ENCODE results near the gene PSG7.
"Not testable (repeated sequence)": the region's sequence is repeated elsewhere in the genome, so short reads cannot be mapped to it uniquely, and the experiment has no call there.

PSG7 gene

GRCh38 chr19:42913516-42913915, 23.5 kb downstream of the PSG7 start:
- DNase-seq, result not testable (repeated sequence)

GRCh38 chr19:42912941-42913340, 24.1 kb downstream of the PSG7 start:
- not testable (repeated sequence) for DNase-seq

DNA sequence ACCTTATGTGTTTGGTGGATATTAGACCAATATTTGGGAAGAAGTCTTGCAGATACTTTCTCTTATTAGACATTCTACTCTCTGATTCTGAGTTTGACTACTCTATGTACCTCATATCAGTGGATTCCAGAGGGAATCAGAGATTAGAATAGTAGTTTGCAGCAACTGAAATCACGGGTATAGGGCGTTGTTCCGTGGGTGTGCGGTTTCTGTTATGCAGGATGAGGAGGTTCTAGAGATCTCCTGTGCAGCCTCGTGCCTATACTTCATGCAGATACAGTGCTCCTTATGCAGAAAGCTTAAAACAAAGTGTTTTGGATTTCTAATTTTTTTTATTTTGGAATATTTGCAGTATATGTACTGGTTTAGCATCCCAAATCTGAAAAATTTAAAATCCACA, 25.3 kb downstream of the PSG7 start:
- not testable (repeated sequence) for DNase-seq

DNA sequence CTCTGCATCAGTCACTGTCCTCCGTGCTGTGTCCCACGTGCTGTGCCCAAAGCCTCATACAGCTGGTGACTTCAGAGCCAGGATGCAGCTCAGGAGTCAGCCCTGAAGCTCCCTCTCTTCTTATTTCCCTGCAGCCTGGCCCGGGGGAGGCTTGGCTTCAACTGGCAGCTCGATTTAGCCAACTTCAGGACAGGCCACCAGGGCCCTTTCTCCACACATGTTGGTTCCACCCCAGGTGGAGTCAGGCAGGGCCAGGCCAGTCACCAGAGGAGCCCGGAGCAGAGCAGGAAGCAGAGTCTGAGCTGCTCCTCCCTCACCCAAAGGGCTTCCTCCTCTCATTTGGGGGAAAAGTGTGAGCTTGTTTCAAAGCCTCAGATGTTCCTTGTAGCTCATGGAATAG, 30.8 kb downstream of the PSG7 start:
- not testable (repeated sequence) for DNase-seq

GRCh38 chr19:42900561-42900960, 36.4 kb downstream of the PSG7 start:
- not testable (repeated sequence) for DNase-seq

DNA sequence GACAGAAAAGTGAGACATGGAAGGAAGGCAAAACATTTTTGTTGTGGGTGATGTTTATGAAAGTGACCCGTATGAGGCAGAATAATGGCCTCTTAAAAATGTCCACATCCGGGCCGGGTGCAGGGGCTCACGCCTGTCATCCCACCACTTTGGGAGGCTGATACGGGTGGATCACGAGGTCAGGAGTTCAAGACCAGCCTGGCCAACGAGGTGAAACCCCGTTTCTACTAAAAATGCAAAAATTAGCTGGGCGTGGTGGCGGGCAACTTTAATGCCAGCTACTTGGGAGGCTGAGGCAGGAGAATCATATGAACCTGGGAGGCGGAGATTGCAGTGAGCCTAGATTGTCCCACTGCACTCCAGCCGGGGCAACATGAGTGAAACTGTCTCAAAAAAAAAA, 37.3 kb downstream of the PSG7 start:
- not testable (repeated sequence) for DNase-seq

GRCh38 chr19:42899110-42899509, 37.9 kb downstream of the PSG7 start:
- DNase-seq, result not testable (repeated sequence)

DNA sequence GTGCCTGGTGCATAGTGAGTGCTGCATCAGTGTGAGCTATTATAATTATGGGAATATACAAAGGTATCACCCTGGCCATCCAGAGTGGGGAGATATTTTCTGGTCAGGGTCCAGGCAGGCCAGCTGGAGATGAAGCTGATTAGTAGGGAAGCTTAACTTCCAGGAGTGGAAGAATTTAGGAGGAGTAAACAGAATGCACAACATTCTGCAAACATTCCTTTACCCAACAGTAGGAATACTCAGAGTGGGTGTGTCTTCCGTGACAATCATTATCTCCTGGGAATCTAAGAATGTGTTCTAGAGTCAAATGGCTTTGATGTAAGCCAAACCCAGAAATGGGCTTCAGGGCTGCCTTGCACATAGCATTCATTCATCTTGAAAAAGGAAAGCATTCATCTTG, 38.4 kb downstream of the PSG7 start:
- DNase-seq, result not testable (repeated sequence)

- not testable (repeated sequence) for DNase-seq
Observed at GRCh38 chr19:42897729-42898128, 39.3 kb downstream of the PSG7 start.

GRCh38 chr19:42890446-42890845, 46.6 kb downstream of the PSG7 start:
- not testable (repeated sequence) for DNase-seq

DNA sequence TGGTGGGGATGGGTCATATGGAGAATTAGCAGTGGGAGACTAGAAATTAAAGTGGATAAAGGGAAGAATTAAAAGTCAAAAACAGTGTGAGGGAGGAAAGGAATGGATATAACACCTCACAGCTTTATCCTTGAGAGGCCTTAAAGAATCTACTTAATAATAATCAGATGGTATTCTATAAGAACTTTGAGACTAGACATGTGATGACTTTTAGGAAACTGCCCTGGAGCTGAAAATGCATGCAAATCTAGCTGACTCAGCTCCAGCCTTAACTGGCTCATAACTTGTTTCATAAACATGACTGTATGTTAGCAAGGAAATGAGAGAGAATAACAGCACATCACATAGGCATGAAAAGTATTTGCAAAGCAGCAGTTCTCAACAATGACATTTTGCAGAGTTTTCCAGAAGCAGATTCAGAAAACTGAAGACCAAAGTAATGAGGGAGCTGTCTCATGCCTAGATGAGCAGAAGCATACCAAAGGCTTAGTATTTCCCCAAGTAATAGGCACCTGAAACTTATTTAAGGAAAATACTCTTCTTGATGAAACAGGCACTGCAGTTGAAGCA, 49.0 kb downstream of the PSG7 start:
- DNase-seq, result not testable (repeated sequence)

GRCh38 chr19:42882730-42883129, 54.3 kb downstream of the PSG7 start:
- DNase-seq, result not testable (repeated sequence)

DNA sequence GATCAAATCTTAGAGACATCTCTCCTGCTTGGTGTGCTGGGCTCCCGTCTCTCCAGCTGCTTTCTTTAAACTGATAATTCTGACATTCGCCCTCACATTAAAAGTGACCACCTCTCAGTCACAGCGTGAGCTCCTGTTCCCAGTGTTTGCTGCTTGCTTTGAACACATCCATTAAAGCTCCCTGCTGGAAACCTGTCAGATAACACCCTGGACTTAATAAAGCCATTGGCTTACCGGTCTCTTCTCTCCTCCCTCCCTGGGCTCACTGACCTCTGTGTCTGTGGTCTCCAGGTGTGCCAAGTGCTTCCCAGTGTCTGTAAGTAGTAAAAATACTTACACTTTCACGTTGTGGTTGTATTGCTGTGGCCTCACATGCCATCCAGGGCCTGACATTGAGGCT, 55.0 kb downstream of the PSG7 start:
- DNase-seq, result not testable (repeated sequence)

- not testable (repeated sequence) for DNase-seq
Observed at GRCh38 chr19:42881279-42881678, 55.7 kb downstream of the PSG7 start.

DNA sequence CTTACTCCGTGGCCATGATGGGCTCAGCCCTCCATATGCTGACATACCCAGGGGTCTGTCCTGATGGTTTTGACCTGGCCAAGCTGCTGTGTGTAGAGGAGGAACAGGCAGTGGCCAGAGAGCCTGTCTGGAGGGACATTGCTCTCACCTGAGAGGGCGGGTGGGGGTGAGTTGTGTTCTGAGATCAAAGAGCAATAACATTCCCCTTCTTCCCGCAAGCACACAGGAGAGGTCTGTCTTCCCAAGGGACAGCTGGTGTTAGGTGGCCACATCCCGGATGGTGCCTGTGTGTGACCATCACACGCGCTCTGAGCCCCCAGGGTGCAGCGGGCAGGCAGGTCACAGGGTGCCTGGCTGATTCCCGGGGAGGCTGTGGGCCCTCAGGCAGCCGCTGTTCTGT, 56.4 kb downstream of the PSG7 start:
- not testable (repeated sequence) for DNase-seq

- DNase-seq, result no peak
Observed at GRCh38 chr19:42879613-42880012, 57.4 kb downstream of the PSG7 start, which contains the start of gene PSG1. PSG1 (minus strand) TSS chr19:42879713; CDS start chr19:42879581, 132 bp downstream.

GRCh38 chr19:42876596-42876995, 60.4 kb downstream of the PSG7 start:
- DNase-seq, result not testable (repeated sequence)

DNA sequence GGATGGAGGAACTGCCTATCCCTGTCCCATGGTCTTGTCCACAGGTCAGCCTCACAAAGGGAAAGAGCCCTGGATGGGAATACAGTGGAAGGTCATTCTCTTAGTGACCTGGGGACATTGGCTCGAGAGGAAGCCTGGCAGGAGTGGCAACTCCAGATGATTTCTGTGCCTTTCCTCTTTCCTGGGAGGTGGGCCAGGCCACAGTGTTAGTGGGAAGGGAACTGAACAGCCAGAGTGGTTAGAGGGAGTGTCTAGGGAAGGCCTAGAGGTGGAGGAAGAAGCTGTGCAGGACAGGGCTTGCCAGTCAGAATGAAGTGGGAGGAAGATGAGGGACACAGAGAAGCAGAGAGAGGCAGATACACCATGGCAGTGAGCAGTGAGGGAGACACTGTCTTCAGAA, 61.1 kb downstream of the PSG7 start:
- not testable (repeated sequence) for DNase-seq

DNA sequence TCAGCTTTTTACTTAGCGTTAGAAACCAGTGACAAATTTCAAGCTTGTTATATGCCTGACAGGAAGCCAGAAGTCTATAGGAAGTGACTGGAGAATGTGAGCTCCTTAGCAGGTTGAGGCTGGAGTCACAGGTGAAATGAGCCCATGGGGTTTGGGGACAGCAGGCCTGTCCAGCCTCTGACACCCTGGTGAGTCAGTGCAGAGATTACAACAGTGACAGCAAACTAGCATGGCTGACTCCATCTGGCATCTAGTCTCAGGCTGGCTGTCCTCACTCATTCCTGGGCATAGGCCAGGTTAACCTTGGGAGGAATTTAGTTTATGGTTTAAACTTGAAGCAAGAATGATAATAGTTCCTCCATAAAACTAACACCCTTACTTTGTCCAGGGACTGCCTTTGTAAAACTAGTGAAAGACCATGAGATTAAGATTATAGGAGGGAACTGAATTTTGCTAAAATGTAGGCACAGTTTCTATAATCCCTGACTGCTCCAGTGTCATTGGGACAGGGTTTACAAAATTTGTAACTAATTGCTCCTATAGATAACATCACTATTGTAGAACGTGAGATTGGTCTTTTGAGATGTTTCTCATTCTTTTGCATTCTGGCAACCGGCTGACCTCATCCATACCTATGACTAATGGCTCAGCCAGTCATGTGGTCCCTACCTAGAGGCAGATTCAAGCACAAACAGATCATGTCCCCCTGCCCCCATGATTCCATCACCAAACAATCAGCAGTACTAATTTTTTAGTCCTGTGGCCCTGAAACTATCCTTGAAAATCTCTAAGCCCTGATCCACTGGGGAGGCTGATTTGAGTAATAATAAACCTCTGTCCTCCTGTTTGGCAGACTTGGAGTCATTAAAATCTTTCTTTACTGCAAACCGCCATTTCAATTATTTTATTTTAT, 61.9 kb downstream of the PSG7 start:
- DNase-seq, result not testable (repeated sequence)

DNA sequence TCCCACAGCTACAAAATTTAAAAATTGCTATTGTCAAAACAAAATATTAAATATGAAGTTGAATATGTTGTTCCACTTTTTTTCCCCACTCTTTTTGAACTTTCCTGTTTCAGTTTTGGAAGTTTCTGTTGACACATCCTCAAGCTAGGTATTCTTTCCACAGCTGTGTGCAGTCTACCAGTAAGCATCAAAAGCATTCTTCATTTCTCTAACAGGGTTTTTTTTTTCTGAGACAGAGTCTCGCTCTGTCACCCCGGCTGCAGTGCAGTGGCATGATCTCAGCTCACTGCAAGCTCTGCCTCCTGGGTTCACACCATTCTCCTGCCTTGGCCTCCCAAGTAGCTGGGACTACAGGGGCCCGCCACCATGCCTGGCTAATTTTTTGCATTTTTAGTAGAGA, 62.9 kb downstream of the PSG7 start:
- DNase-seq, result not testable (repeated sequence)
